NCI-H226 (cell line): ENCODE measurements around the gene ZNF135.

Source experiments
- DNase-seq: peaks from one replicate; pipeline ENCODE4 v3.0.0-alpha.2; 2015

ZNF135 gene

DNA sequence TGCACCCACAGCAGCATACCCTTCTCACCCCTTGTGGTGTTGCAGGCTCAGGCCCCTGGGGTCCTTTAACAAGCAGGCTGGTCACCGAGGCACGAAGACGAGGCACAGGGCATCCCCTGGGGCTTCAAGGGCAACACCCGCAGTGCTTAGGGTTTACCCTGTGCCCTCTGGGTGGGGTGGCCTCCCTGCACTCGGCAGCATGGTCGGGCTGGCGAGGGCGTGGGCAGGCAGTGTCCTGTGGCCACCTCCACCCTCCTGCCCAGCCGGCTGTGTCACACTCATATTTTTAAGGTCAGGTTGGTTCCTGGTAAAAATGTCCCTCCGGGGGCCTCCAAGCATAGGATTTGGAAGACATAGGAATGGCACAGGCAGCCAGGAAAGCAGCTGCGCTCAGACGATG, 11.4 kb upstream of the ZNF135 start:
- DNase-seq, result no peak

- DNase-seq, result no peak
Measured at GRCh38 chr19:58052256-58052655, 6.8 kb upstream of the ZNF135 start.

GRCh38 chr19:58053480-58054156, 5.5 kb upstream of the ZNF135 start:
- no peak for DNase-seq

GRCh38 chr19:58054901-58055874, 3.9 kb upstream of the ZNF135 start:
- no peak for DNase-seq

DNA sequence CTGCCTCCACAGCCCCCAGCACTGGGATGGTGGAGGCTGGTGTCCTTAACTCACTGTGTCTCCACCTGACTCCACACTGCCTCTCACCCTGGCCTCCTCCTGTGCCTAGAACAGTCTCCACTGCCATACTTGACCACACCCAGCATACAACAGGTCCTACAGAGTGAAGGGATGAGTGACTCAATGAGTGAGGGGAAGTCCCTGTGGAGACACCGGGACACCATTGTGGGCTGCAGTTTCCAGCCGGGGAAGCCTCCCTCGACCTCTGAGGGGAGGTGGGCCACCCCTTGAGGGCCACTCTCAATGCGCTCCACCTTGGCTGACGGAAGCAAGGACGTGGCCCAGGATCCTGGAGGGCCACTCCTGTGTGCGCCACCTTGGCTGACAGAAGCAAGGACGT, 2.8 kb upstream of the ZNF135 start:
- DNase-seq, result no peak

DNA sequence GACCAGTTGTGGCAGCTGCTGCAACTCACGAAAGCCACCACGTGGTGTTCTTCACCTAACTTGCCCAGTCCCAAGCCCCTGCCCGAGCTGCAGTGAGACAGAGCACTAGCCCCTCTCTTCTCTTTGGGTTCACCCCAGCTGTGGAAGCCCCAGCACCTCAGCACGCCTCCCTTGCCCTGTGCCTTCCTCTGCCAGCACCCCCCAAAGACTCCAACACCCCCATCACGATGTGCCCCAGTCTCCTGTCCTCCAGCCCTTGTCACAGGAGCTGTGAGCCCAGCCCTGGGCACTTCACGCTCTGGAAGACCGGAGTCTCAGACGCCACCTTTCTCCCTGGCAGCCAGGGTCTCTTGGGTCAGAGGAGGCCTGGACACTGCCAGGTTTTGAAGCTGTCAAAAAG, 2.2 kb upstream of the ZNF135 start:
- no peak for DNase-seq

DNA sequence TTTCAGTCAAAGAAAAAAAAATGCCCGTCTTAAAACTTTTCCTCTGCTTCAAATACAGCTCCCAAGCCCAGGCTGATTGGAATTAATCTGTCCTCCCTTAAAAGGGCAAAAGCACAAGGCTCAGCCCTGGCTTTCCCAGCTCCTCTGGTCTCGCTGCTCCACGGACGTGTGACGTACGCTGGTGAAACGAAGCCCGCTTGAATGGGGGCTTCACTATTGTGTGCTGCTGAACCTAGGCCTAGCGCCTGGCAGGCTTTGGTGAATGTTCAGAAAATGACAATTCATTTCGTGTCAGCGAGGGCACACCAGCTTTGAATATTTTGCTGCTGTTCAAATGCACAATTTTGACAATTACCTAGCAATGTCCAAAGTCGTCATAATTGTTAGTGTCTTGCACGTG, 615 bp upstream of the ZNF135 start:
- DNase-seq, result no peak

DNA sequence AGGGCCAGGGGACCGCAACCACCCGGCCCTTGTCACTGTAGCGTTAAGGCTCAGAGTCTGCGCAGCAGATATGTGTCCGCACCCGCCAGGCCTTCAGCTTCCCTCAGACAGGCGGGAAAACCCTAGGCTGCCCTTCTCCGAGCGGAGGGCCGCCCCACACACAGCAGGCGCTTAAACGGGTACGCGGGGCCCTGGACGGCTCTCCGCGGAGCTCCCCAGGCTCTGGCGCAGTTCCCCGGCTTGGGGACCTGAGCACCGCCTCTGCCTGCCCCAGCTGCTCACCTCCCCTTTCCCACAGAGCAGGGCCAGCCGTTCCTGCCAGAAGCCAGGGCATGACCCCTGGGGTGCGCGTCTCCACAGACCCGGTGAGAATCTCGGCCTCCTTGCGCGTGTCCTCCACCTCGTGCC, 593 bp downstream of the ZNF135 start:
- no peak for DNase-seq

DNA sequence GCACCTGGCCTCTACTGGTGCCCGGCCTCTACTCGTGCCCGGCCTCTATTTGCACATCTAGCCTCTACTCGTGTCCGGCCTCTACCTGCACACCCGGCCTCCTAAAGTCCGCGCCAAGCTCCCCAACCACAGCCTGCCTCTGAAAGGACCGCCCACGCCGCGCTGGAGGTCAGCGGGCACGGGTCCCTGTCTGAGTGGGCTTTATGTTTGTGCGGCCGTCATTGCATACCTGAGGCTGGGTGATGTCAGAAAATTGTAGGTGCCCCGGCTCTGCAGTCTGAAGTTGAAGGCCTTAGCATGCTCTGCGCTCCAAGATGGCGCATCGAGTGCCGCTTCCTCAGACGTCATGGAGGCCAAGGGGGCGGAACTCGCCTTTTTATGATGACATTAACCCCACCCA, 1.1 kb downstream of the ZNF135 start:
- DNase-seq, result no peak

- DNase-seq, result no peak
Measured at GRCh38 chr19:58063712-58064111, 4.6 kb downstream of the ZNF135 start.

- no peak for DNase-seq
Measured at GRCh38 chr19:58067240-58067912, 8.3 kb downstream of the ZNF135 start.

DNA sequence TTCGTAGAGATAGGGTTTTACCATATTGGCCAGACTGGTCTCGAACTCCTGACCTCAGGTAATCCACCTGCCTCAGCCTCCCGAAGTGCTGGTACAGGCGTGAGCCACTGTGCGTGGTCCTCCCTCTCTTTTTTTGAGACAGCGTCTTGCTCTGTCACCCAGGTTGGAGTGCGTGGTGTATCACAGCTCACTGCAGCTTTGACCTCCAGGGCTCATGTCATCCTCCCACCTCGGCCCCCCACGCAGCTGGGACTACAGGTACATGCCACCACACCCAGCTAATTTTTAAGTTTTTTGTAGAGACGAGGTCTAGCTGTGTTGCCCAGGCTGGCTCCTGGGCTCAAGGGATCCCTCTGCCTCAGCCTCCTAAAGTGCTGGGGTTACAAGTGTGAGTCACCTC, 20.7 kb downstream of the ZNF135 start:
- no peak for DNase-seq

- no peak for DNase-seq
Measured at GRCh38 chr19:58083021-58083420, 23.9 kb downstream of the ZNF135 start.

GRCh38 chr19:58084596-58085347, 25.7 kb downstream of the ZNF135 start:
- DNase-seq, result no peak

GRCh38 chr19:58085348-58085875, 26.3 kb downstream of the ZNF135 start:
- DNase-seq, result no peak

DNA sequence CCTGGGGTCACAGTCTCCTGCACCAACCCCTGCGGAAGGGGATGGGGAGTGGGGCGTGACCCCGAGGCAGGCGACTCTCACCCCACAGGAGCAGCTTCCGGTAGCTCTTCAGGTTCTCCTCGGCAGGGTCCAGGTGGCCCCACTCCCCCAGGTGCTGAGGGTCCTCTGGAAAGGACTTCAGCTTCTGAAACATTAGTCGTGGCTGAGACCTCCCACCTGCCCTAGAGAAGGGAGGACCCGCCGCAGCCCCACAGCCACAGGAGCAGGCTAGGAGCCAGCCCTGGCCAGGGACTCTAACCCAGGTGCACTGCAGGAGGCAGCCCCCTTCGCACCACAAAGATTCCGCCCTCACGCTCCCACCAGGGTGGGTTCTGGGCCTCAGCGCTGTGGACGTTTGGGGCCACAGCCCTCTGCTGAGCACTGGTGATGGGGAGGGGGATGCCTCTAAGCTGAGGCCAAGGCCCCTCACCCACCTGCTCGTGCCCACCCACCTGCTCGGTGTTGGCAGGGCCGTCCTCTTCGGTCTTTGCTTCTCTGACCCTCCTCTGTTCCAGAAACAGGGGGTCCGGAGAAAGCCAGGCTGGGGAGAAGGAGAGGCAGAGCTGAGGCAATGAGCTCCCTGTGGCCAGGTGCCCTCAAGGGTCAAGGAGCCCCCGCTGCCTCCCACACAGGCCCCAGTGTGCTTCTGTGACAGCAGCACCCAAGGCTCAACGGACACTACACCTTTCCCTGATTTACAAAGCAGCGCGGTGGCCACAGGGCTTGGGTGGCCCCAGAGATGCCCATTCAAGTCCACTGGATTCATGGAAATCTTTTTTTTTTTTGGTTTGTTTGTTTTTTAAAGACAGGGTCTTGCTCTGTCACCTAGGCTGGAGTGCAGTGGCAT, 28.0 kb downstream of the ZNF135 start:
- DNase-seq, result no peak

DNA sequence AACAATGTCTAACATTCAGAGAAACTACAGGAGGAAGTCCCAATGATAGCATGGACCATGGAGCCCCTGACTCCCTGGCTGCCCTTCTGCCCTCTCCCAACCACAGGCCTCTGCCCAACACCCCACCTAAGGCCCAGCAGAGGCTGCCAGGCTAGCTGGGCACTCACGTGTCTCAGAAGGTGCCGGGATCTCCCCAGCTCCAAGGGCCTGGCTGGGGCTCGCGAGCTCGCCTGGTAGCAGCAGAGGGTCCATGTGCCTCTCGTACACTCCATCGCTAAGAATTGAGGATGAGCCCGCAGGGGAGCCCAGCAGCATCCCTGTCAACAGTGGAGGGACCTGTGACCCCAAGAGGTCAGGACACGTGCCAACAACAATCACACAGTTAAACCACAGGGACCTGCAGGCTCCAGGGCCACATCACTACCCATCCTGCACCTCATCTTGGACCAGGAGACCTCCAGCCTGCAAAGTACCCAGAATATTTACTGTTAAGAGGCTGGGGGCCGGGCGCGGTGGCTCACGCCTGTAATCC, 29.5 kb downstream of the ZNF135 start:
- DNase-seq, result no peak

- DNase-seq, result no peak
Measured at GRCh38 chr19:58089846-58090245, 30.8 kb downstream of the ZNF135 start.

DNA sequence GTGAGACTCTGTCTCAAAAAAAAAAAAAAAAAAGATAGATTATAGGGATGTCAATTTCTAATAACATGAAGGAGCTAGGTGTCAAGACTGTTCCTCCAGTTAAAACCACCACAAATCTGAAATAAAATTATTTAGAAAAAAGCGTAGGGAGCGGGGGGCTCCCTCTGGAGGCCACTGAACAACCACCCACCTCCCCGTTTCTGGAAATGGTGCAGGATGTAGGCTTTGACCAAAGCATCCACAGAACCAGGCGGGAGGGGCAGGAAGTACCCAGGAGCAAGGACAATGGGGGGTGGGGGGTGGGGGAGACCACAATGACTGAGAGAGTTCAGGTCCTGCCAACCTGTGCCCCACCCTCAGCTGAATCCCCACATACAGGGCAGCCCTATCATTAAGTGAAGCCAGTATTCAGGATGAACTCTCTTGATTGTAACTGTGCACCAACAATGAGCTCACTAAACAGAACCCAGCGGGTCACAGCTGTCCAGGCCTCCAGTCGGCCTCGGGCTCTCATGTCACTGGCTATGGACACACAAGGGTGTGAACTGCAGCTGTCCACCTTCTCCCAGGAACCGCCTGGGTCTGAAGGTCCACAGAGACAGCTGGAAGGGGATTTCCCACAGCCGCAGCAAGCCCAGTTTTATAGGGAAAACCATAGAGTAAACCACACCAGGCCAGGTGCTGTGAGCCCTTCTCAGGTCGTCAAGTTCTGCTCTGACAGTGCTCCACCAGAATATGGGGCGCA, 32.3 kb downstream of the ZNF135 start:
- DNase-seq, result no peak

GRCh38 chr19:58093071-58093470, 34.0 kb downstream of the ZNF135 start:
- no peak for DNase-seq

- no peak for DNase-seq
Measured at GRCh38 chr19:58095328-58095727, 36.2 kb downstream of the ZNF135 start.
